PC-9 (cell line): ENCODE data around the gene AIG1.

Source experiments
- CTCF ChIP-seq: fragments of 200-600 bp; sonication (generic); conservative IDR thresholded peaks from 2 replicates; pipeline ENCODE4 v1.6.1; 2017; ENCODE audit warnings: mixed run types, antibody characterized with exemption, mild to moderate bottlenecking, moderate library complexity
- EZH2 ChIP-seq: fragments of 200-600 bp; sonication (generic); IDR thresholded peaks from 2 replicates; pipeline ENCODE4 v1.8.0; 2017; ENCODE audit warnings: antibody characterized with exemption, low read depth

- TF ChIP-seq CTCF (no peak), EZH2 (no peak)
These were observed 302.6 kb downstream of the AIG1 start for GRCh38 chr6:143363299-143363698.
